ENCODE results near the gene ALDH5A1.

GRCh38 chr6:24583463-24584381 is 89.0 kb downstream of the ALDH5A1 start:
- TF ChIP-seq, protein P1, sequence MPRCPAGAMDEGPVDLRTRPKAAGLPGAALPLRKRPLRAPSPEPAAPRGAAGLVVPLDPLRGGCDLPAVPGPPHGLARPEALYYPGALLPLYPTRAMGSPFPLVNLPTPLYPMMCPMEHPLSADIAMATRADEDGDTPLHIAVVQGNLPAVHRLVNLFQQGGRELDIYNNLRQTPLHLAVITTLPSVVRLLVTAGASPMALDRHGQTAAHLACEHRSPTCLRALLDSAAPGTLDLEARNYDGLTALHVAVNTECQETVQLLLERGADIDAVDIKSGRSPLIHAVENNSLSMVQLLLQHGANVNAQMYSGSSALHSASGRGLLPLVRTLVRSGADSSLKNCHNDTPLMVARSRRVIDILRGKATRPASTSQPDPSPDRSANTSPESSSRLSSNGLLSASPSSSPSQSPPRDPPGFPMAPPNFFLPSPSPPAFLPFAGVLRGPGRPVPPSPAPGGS (IDR thresholded peaks at IDR 0.05; ENCODE audit: borderline replicate concordance, insufficient read depth, low read depth, low read length, poor library complexity, severe bottlenecking) = no peak
- TF ChIP-seq CREM (IDR thresholded peaks at IDR 0.05; ENCODE audit: low read depth) (no peak), CTCF (IDR thresholded peaks at IDR 0.05 in 2 of 3, conservative IDR thresholded peaks at IDR 0.05 in 1 of 3; ENCODE audit: control insufficient read depth in 2 of 3, extremely low read depth in 1 of 3, insufficient read depth in 1 of 3, low read depth in 3 of 3, low read length in 3 of 3) (peak; percentile 78 to 86 (median 80)), NFIC (IDR thresholded peaks at IDR 0.05; ENCODE audit: low read depth, low read length) (no peak), EP300 (IDR thresholded peaks at IDR 0.05; ENCODE audit: borderline replicate concordance in 1 of 2, control insufficient read depth in 1 of 2, low read depth in 2 of 2, low read length in 2 of 2) (no peak), POLR2AphosphoS5 (IDR thresholded peaks at IDR 0.05; ENCODE audit: low read length) (no peak), POLR2A (IDR thresholded peaks at IDR 0.05; ENCODE audit: low read depth, low read length) (no peak), E2F8 (IDR thresholded peaks at IDR 0.05; ENCODE audit: low read depth, partially characterized antibody) (no peak), USF1 (IDR thresholded peaks at IDR 0.05; ENCODE audit: borderline replicate concordance, extremely low read length, insufficient read depth, low read depth, low read length) (no peak), SP1 (IDR thresholded peaks at IDR 0.05; ENCODE audit: low read depth, low read length) (no peak)
